HG03139 (cell line): ENCODE results near the gene USP53.
A peak's percentile ranks its signal among the peaks of the same experiment; 100 is the strongest.
"Not testable (repeated sequence)": the region's sequence is repeated elsewhere in the genome, so short reads cannot be mapped to it uniquely, and the experiment has no call there.

Source experiments
- ATAC-seq: cut with Tn5 transposase; IDR thresholded peaks from one replicate; pipeline ENCODE4 v1.9.1; 2021; ENCODE audit not compliant: unreplicated experiment

The USP53 gene

DNA sequence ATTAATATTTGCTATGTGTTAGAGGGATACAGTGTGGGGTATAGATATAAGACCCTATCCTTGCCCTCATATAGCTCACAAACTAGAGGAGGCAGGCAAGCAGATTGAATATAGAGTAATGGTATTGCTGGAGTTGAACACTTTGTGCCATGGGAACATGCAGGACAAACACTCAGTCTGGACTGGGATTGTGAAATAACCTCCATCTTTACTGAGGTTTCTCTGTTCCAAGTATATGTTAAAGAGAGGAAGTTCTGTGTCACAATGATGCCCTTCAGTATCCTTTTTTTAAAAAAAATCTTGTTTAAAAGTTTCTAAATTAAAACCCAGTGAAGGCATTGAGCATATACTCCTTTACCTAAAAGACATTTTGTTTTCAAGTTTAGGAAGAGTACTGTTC is 100.7 kb downstream of the USP53 start:
- ATAC-seq: no peak

DNA sequence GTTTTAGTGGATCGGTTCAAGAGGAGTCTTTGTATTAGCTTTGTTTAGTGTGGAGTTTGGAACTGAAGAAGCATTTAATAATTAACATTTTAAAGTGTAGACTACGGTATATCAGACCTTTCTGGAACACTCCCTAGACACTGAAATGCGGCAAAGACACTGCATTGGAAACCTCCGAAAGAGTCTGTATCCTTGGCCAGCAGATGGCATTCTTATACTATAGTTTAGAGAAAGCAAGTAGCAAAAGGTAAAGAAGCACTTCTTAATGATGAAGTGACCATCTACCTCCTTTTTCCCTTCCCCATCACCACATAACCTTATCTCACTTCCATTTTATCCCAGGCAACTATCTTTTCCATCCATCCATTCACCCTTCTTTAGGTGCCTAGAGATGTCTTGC is 101.8 kb downstream of the USP53 start:
- peak; percentile 69 for ATAC-seq

DNA sequence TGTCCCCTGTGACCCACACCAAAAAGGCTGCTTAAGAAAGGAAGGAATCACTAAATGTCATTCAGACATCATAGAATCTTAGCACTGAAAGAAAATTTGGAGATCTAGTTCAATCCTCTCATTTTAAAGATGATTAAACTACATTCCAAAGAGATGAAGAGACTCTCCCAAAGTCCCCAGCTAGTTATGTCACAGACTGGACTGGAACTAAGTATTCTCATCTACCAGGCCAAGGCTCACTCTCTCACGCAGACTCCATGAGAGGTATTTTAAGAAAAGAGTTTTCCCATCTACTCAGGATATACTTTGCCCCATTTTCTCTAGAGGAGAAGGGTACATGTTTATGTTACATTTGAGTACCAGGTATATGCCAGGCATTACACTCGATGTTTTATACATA is 102.5 kb downstream of the USP53 start:
- ATAC-seq: no peak

DNA sequence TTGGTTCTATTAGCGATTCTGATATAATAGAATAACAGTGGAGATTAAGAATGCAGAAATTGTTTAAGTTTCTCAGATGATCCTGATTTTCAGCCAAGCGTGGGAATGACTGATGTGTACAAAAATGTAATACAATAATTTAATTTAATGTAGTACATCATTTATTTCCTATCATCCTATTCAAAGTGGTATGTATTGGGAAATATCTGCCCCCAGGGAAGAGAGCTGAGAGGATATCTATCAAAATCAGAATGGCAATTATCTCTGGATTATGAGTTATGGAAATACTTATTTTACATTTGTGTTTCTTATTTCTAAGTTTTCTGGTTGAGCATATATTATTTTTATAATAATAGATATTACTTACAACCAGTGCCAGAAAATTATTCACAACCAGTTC is 105.5 kb downstream of the USP53 start:
- no peak for ATAC-seq

DNA sequence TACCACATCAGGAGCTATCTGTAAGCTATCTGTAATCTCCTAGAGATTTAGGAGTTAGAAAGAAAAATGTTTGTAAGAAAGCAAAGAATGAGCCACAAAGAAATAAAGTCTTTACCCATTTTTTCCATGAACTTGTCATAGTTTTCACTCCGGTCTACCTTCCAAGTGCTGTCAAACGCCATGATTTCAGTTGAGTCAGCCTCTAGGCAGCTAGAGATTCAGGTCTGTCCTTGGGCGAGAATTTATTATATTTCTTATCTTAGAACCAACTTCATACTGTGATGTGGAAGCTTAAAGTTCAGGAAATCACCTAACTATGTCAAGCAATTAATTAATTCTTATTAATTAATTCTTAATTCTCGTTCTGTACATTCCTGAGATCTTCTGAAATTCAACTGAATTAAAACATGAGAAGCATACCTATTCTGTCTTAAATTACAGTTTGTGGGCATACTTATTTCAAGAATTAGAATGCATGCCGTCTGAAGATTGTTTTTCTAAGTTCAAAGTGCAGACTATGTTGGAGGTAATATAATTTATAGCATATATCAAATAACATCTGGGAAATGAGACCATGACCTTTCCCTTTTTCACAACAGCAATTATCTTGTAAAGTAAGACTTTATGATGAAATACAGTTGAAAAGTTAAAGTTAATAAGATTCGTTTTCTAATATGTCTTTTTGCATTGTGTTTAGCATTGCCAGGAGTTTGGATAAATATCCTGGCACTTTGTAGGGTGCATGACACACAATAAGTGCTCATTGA is 109.6 kb downstream of the USP53 start, which contains the start of gene FABP2:
Gene FABP2 (minus strand): TSS at position 218 of the 767 bp plus-strand sequence. CDS start 36 bp downstream, at position 182.
- no peak for ATAC-seq

DNA sequence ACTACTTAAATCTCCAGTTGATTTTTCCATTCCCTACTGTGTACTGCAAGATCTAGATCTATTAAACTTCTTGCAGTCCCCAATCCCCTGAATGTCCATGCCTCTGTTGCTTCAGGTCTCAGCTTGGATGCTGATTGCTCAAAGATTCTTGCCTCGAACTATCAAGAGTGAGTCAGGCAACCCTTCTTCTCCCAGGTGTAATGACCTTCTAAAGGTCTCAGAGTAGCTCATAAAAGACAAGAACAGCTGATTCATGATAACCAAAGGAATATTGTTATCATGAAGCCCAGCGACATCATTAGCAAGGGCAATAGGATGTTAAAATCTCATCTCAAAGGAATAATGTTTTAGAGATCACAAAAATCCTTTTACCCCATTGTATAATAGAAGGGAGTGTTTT is 116.2 kb downstream of the USP53 start:
- ATAC-seq: no peak

DNA sequence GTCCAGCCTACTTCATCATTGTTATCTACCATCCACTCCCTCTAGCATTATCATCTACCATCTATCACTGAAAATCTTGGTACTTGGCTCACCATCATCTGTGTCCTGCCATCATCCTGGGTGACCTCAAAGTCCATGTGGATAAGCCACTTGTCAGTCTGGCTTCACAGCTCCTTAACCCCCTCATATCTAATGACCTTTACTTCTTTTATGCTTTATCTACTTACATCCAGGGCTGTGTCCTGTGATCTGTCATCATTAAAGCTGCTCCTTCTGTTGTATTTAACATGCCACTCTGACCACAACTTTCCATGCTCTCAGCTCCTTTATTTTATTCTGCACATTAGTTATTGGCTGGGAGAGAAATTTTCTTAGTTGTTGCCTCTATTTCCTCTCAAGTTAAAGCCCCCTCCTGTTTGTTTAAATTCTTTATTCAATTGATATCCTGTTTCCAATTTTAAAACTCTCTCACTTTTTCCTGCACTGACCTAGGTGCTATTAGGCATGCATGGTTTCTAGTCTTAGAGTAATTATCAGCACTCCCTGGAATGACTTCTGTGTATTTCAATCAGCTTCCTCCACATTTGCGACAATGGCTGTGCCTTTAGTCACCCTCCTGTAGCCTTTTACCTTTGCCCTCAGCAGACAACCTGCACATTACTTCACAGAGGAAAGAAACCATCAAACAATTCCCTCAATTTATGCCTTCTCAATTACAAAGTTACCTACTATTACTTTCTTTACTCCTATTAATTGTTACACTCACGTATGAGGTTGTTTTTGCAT is 117.5 kb downstream of the USP53 start:
- no peak for ATAC-seq

DNA sequence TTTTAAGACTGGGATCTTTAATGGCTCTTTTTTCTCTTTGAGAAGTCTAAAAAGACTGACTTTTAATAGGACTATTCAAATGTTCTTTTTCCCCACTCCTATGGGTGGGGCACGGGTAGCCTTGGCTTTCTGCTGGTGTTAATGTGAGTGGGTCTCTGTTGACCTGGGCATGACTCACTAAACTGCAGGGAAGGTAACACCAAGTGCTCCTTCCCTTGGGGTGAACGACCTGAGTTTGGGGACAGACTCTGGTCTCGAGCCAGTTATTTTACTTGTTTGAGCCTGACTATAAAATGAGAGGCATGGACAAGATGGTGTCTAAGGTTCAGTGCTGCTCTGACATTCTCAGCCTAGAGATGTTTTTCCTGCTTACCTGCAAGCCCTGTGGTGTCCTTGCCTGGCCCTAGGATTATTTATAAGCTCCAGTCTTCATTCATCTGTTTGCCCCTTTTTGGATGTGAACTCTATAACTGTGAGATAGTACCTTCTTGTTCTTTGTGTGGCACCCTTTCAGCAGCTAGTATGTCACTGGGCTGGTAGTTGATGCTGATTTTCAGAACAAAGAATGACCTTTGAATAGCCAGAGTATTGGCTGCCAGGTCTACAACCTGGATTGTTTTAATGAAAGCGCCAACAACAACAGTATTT is 123.9 kb downstream of the USP53 start:
- ATAC-seq: not testable (repeated sequence)

DNA sequence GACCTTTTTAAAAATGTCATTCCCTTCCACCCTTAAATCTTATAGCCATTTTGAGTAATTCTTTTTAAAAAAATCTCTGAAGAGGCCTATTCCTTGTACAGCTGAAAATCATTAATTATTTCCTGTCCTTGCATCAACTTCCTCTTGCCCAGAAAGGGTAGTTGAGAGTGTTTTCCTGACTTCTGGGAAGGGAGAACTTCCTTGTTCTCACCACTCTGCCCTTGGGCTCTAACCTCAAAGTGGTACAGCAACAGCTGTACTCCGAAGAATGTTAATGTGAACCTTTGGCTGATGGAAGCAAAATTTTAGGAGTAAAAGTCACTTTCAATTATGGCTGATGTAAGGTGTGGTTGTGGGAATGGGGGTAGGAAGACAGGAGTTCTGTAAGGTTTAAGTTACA is 124.5 kb downstream of the USP53 start:
- ATAC-seq: no peak

DNA sequence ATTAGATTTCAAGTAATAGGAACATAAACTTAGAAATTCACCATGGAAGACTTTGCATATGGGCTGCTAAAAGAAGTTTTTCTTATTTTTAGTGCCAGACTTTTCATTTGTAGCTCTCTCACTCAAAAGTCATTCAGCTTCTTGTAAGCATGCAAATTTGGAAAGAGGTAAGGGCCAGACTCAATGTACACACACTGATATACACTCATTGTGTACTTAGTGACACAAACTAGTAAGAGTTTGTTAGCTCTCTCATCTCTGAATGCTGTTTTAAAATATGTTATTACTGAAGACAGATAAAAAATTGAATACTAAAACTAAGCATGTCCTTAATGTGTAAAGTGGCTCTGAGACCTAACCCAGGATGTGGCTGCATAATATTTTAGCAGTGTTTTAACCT is 127.4 kb downstream of the USP53 start:
- not testable (repeated sequence) for ATAC-seq

DNA sequence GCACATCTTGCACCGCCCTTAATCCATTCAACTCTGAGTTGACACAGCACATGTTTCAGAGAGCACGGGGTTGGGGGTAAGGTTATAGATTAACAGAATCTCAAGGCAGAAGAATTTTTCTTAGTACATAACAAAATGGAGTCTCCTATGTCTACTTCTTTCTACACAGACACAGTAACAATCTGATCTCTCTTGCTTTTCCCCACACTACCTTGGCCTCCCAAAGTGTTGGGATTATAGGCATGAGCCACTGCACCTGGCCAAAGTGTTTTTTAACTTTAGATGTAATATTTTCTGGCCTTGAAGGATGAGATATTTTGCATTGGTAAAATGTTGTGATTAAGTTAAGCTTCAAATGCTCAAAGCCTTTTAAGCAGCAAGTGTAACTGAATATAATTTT is 130.8 kb downstream of the USP53 start:
- not testable (repeated sequence) for ATAC-seq
